Naive thymus-derived CD4-positive, alpha-beta T cell (primary cell): ENCODE results near the gene LMO3. TPM values are rescaled to one million over a fixed set of nuclear protein-coding genes. Genes with fewer than 3 reads are reported as not detected.
"Not testable (repeated sequence)": the region's sequence is repeated elsewhere in the genome, so short reads cannot be mapped to it uniquely, and the experiment has no call there.

Experiments
- ATAC-seq: fragments of 150-1000 bp; cut with Tn5 transposase; 2 replicates; pipeline ENCODE4 v1.10.0; 2021; ENCODE audit warnings: mild to moderate bottlenecking, moderate library complexity
- CTCF ChIA-PET: fragments of 350-600 bp; sonication (Branson Sonifier 250); formaldehyde crosslinking; loops from one replicate; lab custom pipeline; 2021; ENCODE audit warnings: antibody characterized with exemption; lab: Charles Lee
- POLR2A ChIA-PET: fragments of 350-600 bp; sonication (Branson Sonifier 250); formaldehyde crosslinking; loops from one replicate; lab custom pipeline; 2021; ENCODE audit warnings: antibody characterized with exemption, inconsistent platforms; lab: Charles Lee
- DNase-seq, 9 donors: peaks; one replicate each; pipeline versions ENCODE4 v3.0.0 to v3.0.0-alpha.2; 2020 to 2022; ENCODE audit warnings: mixed read lengths in 1 of 9
- H3K27ac ChIP-seq: one replicate; pipeline ENCODE4 v1.7.0; 2013; ENCODE audit warnings: mild to moderate bottlenecking, low read depth, low read length, moderate library complexity
- H3K27me3 ChIP-seq, 2 donors: one replicate each; pipeline ENCODE4 v1.7.0; 2013; ENCODE audit warnings: low read length in 2 of 2, mild to moderate bottlenecking in 2 of 2, moderate library complexity in 2 of 2; ENCODE audit not compliant: control insufficient read depth in 2 of 2, insufficient read depth in 2 of 2
- H3K36me3 ChIP-seq, 3 experiments: 1 replicate in 2 of 3; 2 replicates in 1 of 3; pipeline ENCODE4 v1.7.0; 2013; ENCODE audit warnings: low read length in 3 of 3, mild to moderate bottlenecking in 3 of 3, moderate library complexity in 1 of 3; ENCODE audit not compliant: insufficient read depth in 3 of 3, control insufficient read depth in 2 of 3
- H3K4me1 ChIP-seq, 2 donors: one replicate each; pipeline ENCODE4 v1.7.0; 2013; ENCODE audit warnings: low read length in 2 of 2, mild to moderate bottlenecking in 2 of 2, moderate library complexity in 1 of 2; ENCODE audit not compliant: control insufficient read depth in 2 of 2, insufficient read depth in 2 of 2
- H3K4me3 ChIP-seq: 2 replicates; pipeline ENCODE4 v1.7.0; 2013; ENCODE audit warnings: mild to moderate bottlenecking, low read length
- H3K9me3 ChIP-seq, 3 experiments: 1 replicate in 2 of 3; 2 replicates in 1 of 3; pipeline ENCODE4 v1.7.0; 2013; ENCODE audit warnings: low read length in 3 of 3; ENCODE audit not compliant: control insufficient read depth in 2 of 3
- H3K27ac Mint-ChIP-seq, 9 donors: one replicate each; pipeline ENCODE4 v1.8.0; 2020 to 2022; ENCODE audit warnings: mixed read lengths in 9 of 9, mild to moderate bottlenecking in 8 of 9, moderate library complexity in 5 of 9, inconsistent platforms in 2 of 9
- H3K27me3 Mint-ChIP-seq, 5 donors: one replicate each; pipeline ENCODE4 v1.8.0; 2021 to 2022; ENCODE audit warnings: mixed read lengths in 5 of 5, mild to moderate bottlenecking in 1 of 5
- H3K36me3 Mint-ChIP-seq, 5 donors: one replicate each; pipeline ENCODE4 v1.8.0; 2020 to 2022; ENCODE audit warnings: mixed read lengths in 5 of 5, mild to moderate bottlenecking in 3 of 5, inconsistent platforms in 1 of 5
- H3K4me1 Mint-ChIP-seq, 7 donors: one replicate each; pipeline ENCODE4 v1.8.0; 2020 to 2022; ENCODE audit warnings: mixed read lengths in 7 of 7, mild to moderate bottlenecking in 3 of 7, inconsistent platforms in 1 of 7
- H3K4me3 Mint-ChIP-seq, 10 donors: one replicate each; pipeline ENCODE4 v1.8.0; 2020 to 2022; ENCODE audit warnings: mild to moderate bottlenecking in 10 of 10, mixed read lengths in 10 of 10, moderate library complexity in 6 of 10, inconsistent platforms in 2 of 10
- H3K9me3 Mint-ChIP-seq, 11 donors: one replicate each; pipeline ENCODE4 v1.8.0; 2020 to 2022; ENCODE audit warnings: mixed read lengths in 11 of 11, mild to moderate bottlenecking in 4 of 11, inconsistent platforms in 1 of 11, moderate library complexity in 1 of 11
- intact Hi-C, 2 donors: fragments of 100-400 bp; cut with micrococcal nuclease; formaldehyde crosslinking; loops; one replicate each; pipeline ENCODE4 v1.15.1; 2023
- polyA plus RNA-seq, 2 donors: library from polyadenylated mRNA; unstranded; fragments of 300-500 nt; fragmentation: Illumina TruSeq; gene quantifications; one replicate each; pipeline ENCODE4 v1.2.3, GENCODE V29; 2021
- total RNA-seq, 6 experiments: library from RNA in 5 of 6; stranded (reverse) in 5 of 6; gene quantifications; 1 replicate in 5 of 6; 2 replicates in 1 of 6; pipeline ENCODE4 v1.2.3 and lab custom pipeline; 2021 to 2026

LMO3 gene
- total and polyA plus RNA-seq, 7 experiments from 2014 or later, result not detected

- Mint-ChIP-seq H3K4me3 (no peak overlapping the region), H3K36me3 (no peaks in the 10 kb centered on the region), H3K27me3 (no peaks in the 10 kb centered on the region), H3K9me3 (peaks cover 0 to 10% (median 0%) of the 10 kb centered on the region in 11 donors), H3K4me1 (no peaks in the 10 kb centered on the region), H3K27ac (no peak overlapping the region)
- intact Hi-C loops, result no loop called here
- H3K27me3 ChIP-seq, result no peaks in the 10 kb centered on the region
- CTCF ChIA-PET, result interaction anchor here (0.7 kb wide), 2 partner anchors 30 to 110 kb away, joined by 3 to 4 read pairs; no protein-coding TSS in a partner anchor
- no peaks in the 10 kb centered on the region for H3K4me1 ChIP-seq
- H3K36me3 ChIP-seq, result no peaks in the 10 kb centered on the region
- no peak overlapping the region for H3K4me3 ChIP-seq
- POLR2A ChIA-PET, result no interaction called here
- ATAC-seq (no peak), DNase-seq (no peak)
- no peaks in the 10 kb centered on the region for H3K9me3 ChIP-seq
- H3K27ac ChIP-seq, result no peak overlapping the region
These were observed 45.7 kb downstream of the LMO3 start for GRCh38 chr12:16560273-16560672.

DNA sequence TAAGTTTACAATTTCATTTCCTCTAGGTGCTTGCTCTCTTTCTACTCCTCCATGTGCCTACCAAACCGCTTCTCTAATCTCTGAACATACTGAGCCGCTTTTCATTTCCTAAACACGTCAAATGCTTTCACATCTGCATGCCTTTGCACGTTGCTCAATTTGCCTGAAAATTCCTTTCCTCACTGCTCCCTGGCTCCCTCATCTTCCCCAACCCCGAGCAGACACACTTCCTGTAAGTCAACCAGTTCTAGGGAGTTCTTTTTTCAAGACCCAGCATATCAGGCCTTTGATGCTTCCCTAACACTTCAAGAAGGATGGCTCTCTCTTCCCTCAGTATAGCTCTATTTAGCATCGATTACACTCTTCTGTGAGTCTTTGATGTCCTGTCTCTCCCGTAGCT, 50.3 kb downstream of the LMO3 start:
- no peaks in the 10 kb centered on the region for H3K4me1 Mint-ChIP-seq
- no peaks in the 10 kb centered on the region for H3K36me3 Mint-ChIP-seq
- H3K36me3 ChIP-seq, result no peaks in the 10 kb centered on the region
- ChIA-PET POLR2A (no interaction called here), CTCF (no interaction called here)
- no peaks in the 10 kb centered on the region for H3K27me3 Mint-ChIP-seq
- peaks cover 0 to 7% (median 0%) of the 10 kb centered on the region in 11 donors for H3K9me3 Mint-ChIP-seq
- H3K4me1 ChIP-seq, result no peaks in the 10 kb centered on the region
- no peaks in the 10 kb centered on the region for H3K9me3 ChIP-seq
- H3K4me3 ChIP-seq, result no peak overlapping the region
- DNase-seq, result no peak
- H3K27me3 ChIP-seq, result no peaks in the 10 kb centered on the region
- no peak overlapping the region for H3K27ac ChIP-seq
- no peak overlapping the region for H3K4me3 Mint-ChIP-seq
- no peak overlapping the region for H3K27ac Mint-ChIP-seq
- no peak for ATAC-seq
- intact Hi-C loops, result no loop called here

DNA sequence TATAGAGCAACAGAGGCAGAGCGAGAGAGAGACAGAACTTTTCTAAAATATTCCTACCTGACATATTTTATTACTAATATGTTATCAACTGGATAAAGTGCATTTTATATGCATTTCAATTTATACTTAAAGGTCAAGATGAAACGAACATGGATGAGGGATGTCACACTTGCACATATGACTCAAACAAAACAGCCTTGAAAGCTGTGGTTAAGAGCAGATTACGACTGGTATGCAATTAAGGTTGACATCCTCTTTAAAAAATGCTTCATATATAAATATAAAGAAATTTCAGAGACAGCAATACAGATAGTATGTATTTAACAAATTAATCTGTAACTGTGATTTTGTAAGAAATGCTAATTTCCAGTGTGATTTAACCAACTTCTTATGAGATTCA, 52.5 kb downstream of the LMO3 start:
- Histone ChIP-seq H3K27me3 (no peaks in the 10 kb centered on the region), H3K36me3 (no peaks in the 10 kb centered on the region), H3K27ac (no peak overlapping the region), H3K4me3 (no peak overlapping the region), H3K9me3 (no peaks in the 10 kb centered on the region), H3K4me1 (no peaks in the 10 kb centered on the region)
- POLR2A ChIA-PET, result no interaction called here
- intact Hi-C loops, result no loop called here
- ATAC-seq (no peak), DNase-seq (no peak)
- CTCF ChIA-PET, result no interaction called here
- Mint-ChIP-seq H3K27ac (no peak overlapping the region), H3K36me3 (no peaks in the 10 kb centered on the region), H3K27me3 (no peaks in the 10 kb centered on the region), H3K4me1 (no peaks in the 10 kb centered on the region), H3K9me3 (peaks cover 0 to 7% (median 0%) of the 10 kb centered on the region in 11 donors), H3K4me3 (no peak overlapping the region)

DNA sequence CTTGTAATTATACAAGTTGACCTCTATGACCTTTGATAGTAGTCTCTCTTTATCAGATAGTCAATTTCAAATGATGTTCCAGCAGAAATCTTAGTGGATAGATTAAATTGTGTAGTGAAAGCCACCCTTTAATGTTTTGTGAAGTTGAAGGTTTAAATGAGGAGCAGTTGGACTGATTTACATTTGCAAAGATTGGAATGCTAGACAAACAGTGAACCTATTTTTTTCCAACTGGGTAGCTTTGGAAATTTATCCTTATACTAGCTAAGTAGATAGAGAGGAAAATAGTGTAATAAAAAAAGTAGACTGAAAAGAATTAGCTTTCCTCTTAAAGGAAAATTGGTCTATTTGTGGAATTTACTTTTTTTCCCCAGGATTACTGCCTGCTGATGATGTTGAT, 53.7 kb downstream of the LMO3 start:
- POLR2A ChIA-PET, result no interaction called here

GRCh38 chr12:16545836-16546235, 60.1 kb downstream of the LMO3 start:
- intact Hi-C loops, result no loop called here
- CTCF ChIA-PET, result no interaction called here
- no peak for DNase-seq
- H3K4me3 Mint-ChIP-seq, result no peak overlapping the region
- no peak for ATAC-seq
- H3K36me3 Mint-ChIP-seq, result no peaks in the 10 kb centered on the region
- Histone ChIP-seq H3K27me3 (no peaks in the 10 kb centered on the region), H3K4me3 (no peak overlapping the region), H3K36me3 (no peaks in the 10 kb centered on the region), H3K27ac (no peak overlapping the region), H3K4me1 (no peaks in the 10 kb centered on the region), H3K9me3 (no peaks in the 10 kb centered on the region)
- POLR2A ChIA-PET, result no interaction called here
- H3K4me1 Mint-ChIP-seq, result no peaks in the 10 kb centered on the region
- H3K27ac Mint-ChIP-seq, result no peak overlapping the region
- H3K9me3 Mint-ChIP-seq, result peaks cover 0 to 16% (median 4%) of the 10 kb centered on the region in 11 donors
- no peaks in the 10 kb centered on the region for H3K27me3 Mint-ChIP-seq

More for the DNA sequence above, 53.7 kb downstream of the LMO3 start:
- Mint-ChIP-seq H3K27ac (no peak overlapping the region), H3K36me3 (no peaks in the 10 kb centered on the region), H3K9me3 (peaks cover 0 to 7% (median 1%) of the 10 kb centered on the region in 11 donors), H3K4me3 (no peak overlapping the region), H3K27me3 (no peaks in the 10 kb centered on the region), H3K4me1 (no peaks in the 10 kb centered on the region)
- Histone ChIP-seq H3K36me3 (no peaks in the 10 kb centered on the region), H3K4me1 (no peaks in the 10 kb centered on the region), H3K9me3 (no peaks in the 10 kb centered on the region), H3K27ac (no peak overlapping the region), H3K4me3 (no peak overlapping the region), H3K27me3 (no peaks in the 10 kb centered on the region)
- CTCF ChIA-PET, result no interaction called here
- ATAC-seq (no peak), DNase-seq (no peak)
- intact Hi-C loops, result no loop called here

- ATAC-seq, result no peak
- H3K9me3 ChIP-seq, result no peaks in the 10 kb centered on the region
- Mint-ChIP-seq H3K9me3 (peaks cover 2 to 28% (median 7%) of the 10 kb centered on the region in 11 donors), H3K4me1 (no peaks in the 10 kb centered on the region), H3K27me3 (no peaks in the 10 kb centered on the region), H3K36me3 (no peaks in the 10 kb centered on the region), H3K4me3 (no peak overlapping the region), H3K27ac (no peak overlapping the region)
- CTCF ChIA-PET, result no interaction called here
- H3K4me1 ChIP-seq, result no peaks in the 10 kb centered on the region
- POLR2A ChIA-PET, result no interaction called here
- H3K4me3 ChIP-seq, result no peak overlapping the region
- intact Hi-C loops, result no loop called here
- DNase-seq, result no peak
- no peaks in the 10 kb centered on the region for H3K27me3 ChIP-seq
- H3K27ac ChIP-seq, result no peak overlapping the region
- H3K36me3 ChIP-seq, result no peaks in the 10 kb centered on the region
These were observed 63.4 kb downstream of the LMO3 start for GRCh38 chr12:16542586-16542985.

- H3K4me1 Mint-ChIP-seq, ATAC-seq, H3K27ac ChIP-seq, H3K27ac Mint-ChIP-seq, DNase-seq, H3K27me3 Mint-ChIP-seq, POLR2A ChIA-PET, H3K4me3 ChIP-seq, H3K36me3 Mint-ChIP-seq, H3K4me1 ChIP-seq, H3K4me3 Mint-ChIP-seq, CTCF ChIA-PET, H3K36me3 ChIP-seq, H3K27me3 ChIP-seq, H3K9me3 ChIP-seq, intact Hi-C loops: not testable (repeated sequence)
- peaks cover 2 to 31% (median 9%) of the 10 kb centered on the region in 11 donors for H3K9me3 Mint-ChIP-seq
These were observed 68.3 kb downstream of the LMO3 start for GRCh38 chr12:16537652-16538051.
